Liver (tissue), 9 donors: Measurements from ENCODE around the gene NRG3. TPM values are rescaled to one million over a fixed set of nuclear protein-coding genes. Genes with fewer than 3 reads are reported as not detected.

Experiments used
- DNase-seq: peaks from one replicate; pipeline ENCODE4 v3.0.0-alpha.2; 2017; ENCODE audit warnings: low spot score
- H3K27ac ChIP-seq, 2 donors: one replicate each; pipeline ENCODE4 v1.7.0; 2013; ENCODE audit warnings: inconsistent platforms in 2 of 2, low read length in 2 of 2, control low read depth in 1 of 2, low read depth in 1 of 2, mild to moderate bottlenecking in 1 of 2
- H3K27me3 ChIP-seq, 4 donors: one replicate each; pipeline versions ENCODE4 v1.6.1 to v1.7.0; 2013; ENCODE audit warnings: low read length in 3 of 4, inconsistent platforms in 1 of 4, mild to moderate bottlenecking in 1 of 4, moderate library complexity in 1 of 4; ENCODE audit not compliant: control insufficient read depth in 4 of 4, insufficient read depth in 4 of 4
- H3K36me3 ChIP-seq, 4 donors: one replicate each; pipeline versions ENCODE4 v1.6.1 to v1.7.0; 2013; ENCODE audit warnings: low read length in 3 of 4, mild to moderate bottlenecking in 3 of 4, low read depth in 1 of 4, moderate library complexity in 1 of 4; ENCODE audit not compliant: control insufficient read depth in 4 of 4, insufficient read depth in 3 of 4
- H3K4me1 ChIP-seq, 4 donors: one replicate each; pipeline versions ENCODE4 v1.6.1 to v1.7.0; 2013; ENCODE audit warnings: low read length in 3 of 4, mild to moderate bottlenecking in 3 of 4, moderate library complexity in 1 of 4; ENCODE audit not compliant: control insufficient read depth in 4 of 4, insufficient read depth in 4 of 4
- H3K4me3 ChIP-seq, 3 donors: one replicate each; pipeline versions ENCODE4 v1.6.1 to v1.7.0; 2013; ENCODE audit warnings: low read length in 3 of 3, control low read depth in 1 of 3, low read depth in 1 of 3, mild to moderate bottlenecking in 1 of 3
- H3K9ac ChIP-seq, 2 donors: one replicate each; pipeline ENCODE4 v1.7.0; 2013; ENCODE audit warnings: low read length in 2 of 2, mild to moderate bottlenecking in 2 of 2, moderate library complexity in 2 of 2, control low read depth in 1 of 2, low read depth in 1 of 2
- H3K9me3 ChIP-seq, 4 donors: one replicate each; pipeline versions ENCODE4 v1.6.1 to v1.7.0; 2013; ENCODE audit warnings: low read length in 3 of 4; ENCODE audit not compliant: control insufficient read depth in 4 of 4
- ATF3 ChIP-seq: IDR thresholded peaks from 2 replicates; pipeline ENCODE4 v1.6.1; 2016; ENCODE audit warnings: antibody characterized with exemption
- CTCF ChIP-seq: fragments of 150-350 bp; IDR thresholded peaks from 2 replicates; pipeline ENCODE4 v1.5.1; 2017; ENCODE audit warnings: improper control_type of control experiment, low read depth, low read length; ENCODE audit not compliant: missing input control
- EGR1 ChIP-seq, 2 donors: IDR thresholded peaks; 2 replicates each; pipeline ENCODE4 v1.6.1; 2016 to 2018; ENCODE audit warnings: antibody characterized with exemption in 2 of 2, low read depth in 2 of 2
- FOXA1 ChIP-seq: IDR thresholded peaks from 2 replicates; pipeline ENCODE4 v1.6.1; 2016; ENCODE audit warnings: antibody characterized with exemption
- FOXA2 ChIP-seq: IDR thresholded peaks from 2 replicates; pipeline ENCODE4 v1.6.1; 2016; ENCODE audit warnings: antibody characterized with exemption
- GABPA ChIP-seq, 2 donors: IDR thresholded peaks in 1 of 2; conservative IDR thresholded peaks in 1 of 2; 2 replicates each; pipeline ENCODE4 v1.6.1; 2016; ENCODE audit warnings: antibody characterized with exemption in 2 of 2, mild to moderate bottlenecking in 1 of 2, moderate library complexity in 1 of 2
- HNF4A ChIP-seq, 2 donors: conservative IDR thresholded peaks; 2 replicates each; pipeline ENCODE4 v1.6.1; 2016; ENCODE audit warnings: antibody characterized with exemption in 2 of 2, mild to moderate bottlenecking in 2 of 2
- HNF4G ChIP-seq: IDR thresholded peaks from 2 replicates; pipeline ENCODE4 v1.6.1; 2016; ENCODE audit warnings: antibody characterized with exemption
- JUND ChIP-seq, 2 donors: IDR thresholded peaks; 2 replicates each; pipeline ENCODE4 v1.6.1; 2016; ENCODE audit warnings: antibody characterized with exemption in 2 of 2
- MAX ChIP-seq: IDR thresholded peaks from 2 replicates; pipeline ENCODE4 v1.6.1; 2016; ENCODE audit warnings: antibody characterized with exemption
- NR2F2 ChIP-seq: IDR thresholded peaks from 2 replicates; pipeline ENCODE4 v1.6.1; 2016; ENCODE audit warnings: antibody characterized with exemption
- RAD21 ChIP-seq, 2 donors: IDR thresholded peaks; 2 replicates each; pipeline ENCODE4 v1.6.1; 2016; ENCODE audit warnings: antibody characterized with exemption in 2 of 2, mild to moderate bottlenecking in 2 of 2
- REST ChIP-seq: IDR thresholded peaks from 2 replicates; pipeline ENCODE4 v1.6.1; 2016; ENCODE audit warnings: antibody characterized with exemption, mild to moderate bottlenecking
- RXRA ChIP-seq, 2 donors: IDR thresholded peaks; 2 replicates each; pipeline ENCODE4 v1.6.1; 2017 to 2018; ENCODE audit warnings: antibody characterized with exemption in 2 of 2, mild to moderate bottlenecking in 1 of 2
- SP1 ChIP-seq: IDR thresholded peaks from 2 replicates; pipeline ENCODE4 v1.6.1; 2018; ENCODE audit warnings: antibody characterized with exemption, mild to moderate bottlenecking
- TAF1 ChIP-seq: conservative IDR thresholded peaks from 2 replicates; pipeline ENCODE4 v1.6.1; 2016; ENCODE audit warnings: antibody characterized with exemption, mild to moderate bottlenecking
- YY1 ChIP-seq: IDR thresholded peaks from 2 replicates; pipeline ENCODE4 v1.6.1; 2016; ENCODE audit warnings: antibody characterized with exemption, mild to moderate bottlenecking
- ZBTB33 ChIP-seq: IDR thresholded peaks from 2 replicates; pipeline ENCODE4 v1.6.1; 2016; ENCODE audit warnings: antibody characterized with exemption
- WGBS: extraction: QIAGEN DNeasy Blood & Tissue Kit; methylation state at CpG from one replicate; pipeline ENCODE4 v1.1.7; 2013; 5-methylcytosine and 5-hydroxymethylcytosine counted together
- polyA plus RNA-seq, 2 donors: library from polyadenylated mRNA; stranded (reverse) in 1 of 2; unstranded in 1 of 2; fragments of 200-250 nt in 1 of 2; fragments of >200 nt in 1 of 2; fragmentation: Nextera tagmentation in 1 of 2; extraction: Ambion mirVana in 1 of 2; gene quantifications; one replicate each; pipeline versions ENCODE4 v1.2.1 to v1.2.3, GENCODE V29; 2013 to 2015
- total RNA-seq, 2 donors: library from RNA; depleted of rRNA; stranded (reverse); fragments of >200 nt; gene quantifications; one replicate each; pipeline ENCODE4 v1.2.3, GENCODE V29; 2014
- donor health status: healthy.
- donor health status: healthy.
- donor health status: healthy.
- donor health status: healthy.
- donor health status: healthy.

Gene NRG3
- total and polyA plus RNA-seq, 4 donors = 0.24 to 3.7 (median 0.38) TPM

- no peaks in the 10 kb centered on the region for H3K4me1 ChIP-seq
- H3K4me3 ChIP-seq = no peak overlapping the region
- H3K9ac ChIP-seq = no peak overlapping the region
- H3K27ac ChIP-seq = no peak overlapping the region
- no peak for DNase-seq
- no peaks in the 10 kb centered on the region for H3K27me3 ChIP-seq
- TF ChIP-seq FOXA1 (no peak), HNF4G (no peak), ZBTB33 (no peak), RAD21 (IDR thresholded peaks at IDR 0.05) (no peak), RXRA (IDR thresholded peaks at IDR 0.05) (no peak), FOXA2 (no peak), ATF3 (no peak), EGR1 (IDR thresholded peaks at IDR 0.05; ENCODE audit: low read depth in 2 of 2) (no peak), TAF1 (no peak), REST (no peak), NR2F2 (no peak), JUND (IDR thresholded peaks at IDR 0.05) (no peak), CTCF (no peak), HNF4A (conservative IDR thresholded peaks at IDR 0.05) (no peak), GABPA (IDR thresholded peaks at IDR 0.05 in 1 of 2, conservative IDR thresholded peaks at IDR 0.05 in 1 of 2) (no peak), MAX (no peak), YY1 (no peak), SP1 (no peak)
- H3K36me3 ChIP-seq = no peaks in the 10 kb centered on the region
- peaks cover 0 to 7% (median 0%) of the 10 kb centered on the region in 4 donors for H3K9me3 ChIP-seq
Measured at GRCh38 chr10:82918022-82918421, 1043.0 kb downstream of the NRG3 start.

- no peak for DNase-seq
- no peaks in the 10 kb centered on the region for H3K27me3 ChIP-seq
- H3K4me3 ChIP-seq = no peak overlapping the region
- H3K9ac ChIP-seq = no peak overlapping the region
- WGBS = 93% methylated on average over 4 of the region's 4 CpGs
- H3K9me3 ChIP-seq = peaks cover 0 to 7% (median 0%) of the 10 kb centered on the region in 4 donors
- H3K36me3 ChIP-seq = no peaks in the 10 kb centered on the region
- no peak overlapping the region for H3K27ac ChIP-seq
- H3K4me1 ChIP-seq = no peaks in the 10 kb centered on the region
- TF ChIP-seq RAD21 (IDR thresholded peaks at IDR 0.05) (no peak), RXRA (IDR thresholded peaks at IDR 0.05) (no peak), YY1 (no peak), FOXA1 (no peak), ZBTB33 (no peak), EGR1 (IDR thresholded peaks at IDR 0.05; ENCODE audit: low read depth in 2 of 2) (no peak), SP1 (no peak), HNF4G (no peak), JUND (IDR thresholded peaks at IDR 0.05) (no peak), FOXA2 (no peak), REST (no peak), TAF1 (no peak), HNF4A (conservative IDR thresholded peaks at IDR 0.05) (no peak)
Measured at GRCh38 chr10:82922046-82922445, 1047.1 kb downstream of the NRG3 start.
